Esophagus muscularis mucosa (tissue), 4 donors: ENCODE data around the gene SLCO2A1.

ENCODE experiments used
- EP300 ChIP-seq: sonication (generic); formaldehyde crosslinking; IDR thresholded peaks from one replicate; pipeline ENCODE4 v1.6.1; 2017; ENCODE audit warnings: antibody characterized with exemption
- POLR2A ChIP-seq: fragments of 450-650 bp; IDR thresholded peaks from one replicate; pipeline ENCODE4 v1.6.1; 2017; ENCODE audit warnings: antibody characterized with exemption, moderate library complexity, mild to moderate bottlenecking, low read depth
- POLR2AphosphoS5 ChIP-seq, 2 donors: sonication (generic); formaldehyde crosslinking; IDR thresholded peaks; one replicate each; pipeline ENCODE4 v1.6.1; 2017; ENCODE audit warnings: antibody characterized with exemption in 2 of 2
- TF ChIP-seq, protein P1 (sequence below), 3 experiments: fragments of 200-600 bp in 2 of 3; fragments of 450-650 bp in 1 of 3; sonication (generic) in 2 of 3; IDR thresholded peaks; one replicate each; pipeline ENCODE4 v1.5.1; 2017 to 2019; ENCODE audit warnings: antibody characterized with exemption in 3 of 3, mild to moderate bottlenecking in 2 of 3, moderate library complexity in 1 of 3

DNA sequence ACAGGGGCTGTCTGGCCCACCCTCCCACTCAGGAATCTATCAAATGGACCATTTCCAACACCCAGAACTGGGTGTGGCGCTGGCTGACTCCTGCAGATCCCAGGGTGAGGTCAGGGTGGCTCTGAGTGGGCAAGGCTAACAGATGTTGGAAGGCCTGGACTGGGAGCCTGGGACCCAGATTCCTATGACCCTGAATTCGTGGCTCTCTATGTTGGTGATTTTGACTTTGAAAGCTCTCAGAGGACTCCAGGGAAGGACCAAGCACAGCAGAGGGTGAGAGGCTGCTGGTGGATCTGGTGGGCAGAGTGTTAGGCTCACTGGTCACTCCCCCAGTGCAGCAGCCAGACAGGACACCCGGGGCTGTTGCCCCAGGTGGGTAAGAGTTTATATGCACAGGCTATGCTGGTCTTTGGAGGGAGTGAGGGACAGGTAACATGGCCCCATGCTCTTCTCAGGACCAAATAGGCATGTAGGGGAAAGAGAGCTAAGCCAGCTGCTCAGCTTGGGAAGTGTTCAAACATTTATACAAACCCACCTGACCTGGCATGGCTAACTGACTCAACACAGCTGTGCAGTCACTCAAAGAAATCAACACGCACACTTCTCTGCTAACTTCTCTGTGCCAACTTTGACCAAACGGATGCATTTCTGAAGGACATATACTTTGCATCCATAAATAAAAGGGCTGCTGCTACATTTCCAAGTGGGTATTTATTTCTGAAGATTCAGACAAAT is 71.5 kb downstream of the SLCO2A1 start:
- no peak for TF ChIP-seq POLR2A
- no peak for TF ChIP-seq POLR2AphosphoS5 (IDR thresholded peaks at IDR 0.05)
- TF ChIP-seq, protein P1, sequence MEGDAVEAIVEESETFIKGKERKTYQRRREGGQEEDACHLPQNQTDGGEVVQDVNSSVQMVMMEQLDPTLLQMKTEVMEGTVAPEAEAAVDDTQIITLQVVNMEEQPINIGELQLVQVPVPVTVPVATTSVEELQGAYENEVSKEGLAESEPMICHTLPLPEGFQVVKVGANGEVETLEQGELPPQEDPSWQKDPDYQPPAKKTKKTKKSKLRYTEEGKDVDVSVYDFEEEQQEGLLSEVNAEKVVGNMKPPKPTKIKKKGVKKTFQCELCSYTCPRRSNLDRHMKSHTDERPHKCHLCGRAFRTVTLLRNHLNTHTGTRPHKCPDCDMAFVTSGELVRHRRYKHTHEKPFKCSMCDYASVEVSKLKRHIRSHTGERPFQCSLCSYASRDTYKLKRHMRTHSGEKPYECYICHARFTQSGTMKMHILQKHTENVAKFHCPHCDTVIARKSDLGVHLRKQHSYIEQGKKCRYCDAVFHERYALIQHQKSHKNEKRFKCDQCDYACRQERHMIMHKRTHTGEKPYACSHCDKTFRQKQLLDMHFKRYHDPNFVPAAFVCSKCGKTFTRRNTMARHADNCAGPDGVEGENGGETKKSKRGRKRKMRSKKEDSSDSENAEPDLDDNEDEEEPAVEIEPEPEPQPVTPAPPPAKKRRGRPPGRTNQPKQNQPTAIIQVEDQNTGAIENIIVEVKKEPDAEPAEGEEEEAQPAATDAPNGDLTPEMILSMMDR (IDR thresholded peaks at IDR 0.05), result no peak
- TF ChIP-seq EP300, result no peak
